Gastrocnemius medialis (tissue), 4 donors: ENCODE data around the gene NCAPH2.

Experiments used
- POLR2A ChIP-seq, 2 donors: fragments of 450-650 bp; IDR thresholded peaks; one replicate each; pipeline ENCODE4 v1.6.1; 2017; ENCODE audit warnings: antibody characterized with exemption in 2 of 2, mild to moderate bottlenecking in 2 of 2, moderate library complexity in 2 of 2
- TF ChIP-seq, protein P1 (sequence below), 5 experiments: fragments of 450-650 bp in 3 of 5; fragments of 200-600 bp in 2 of 5; sonication (generic) in 2 of 5; IDR thresholded peaks in 4 of 5; conservative IDR thresholded peaks in 1 of 5; 1 replicate in 4 of 5; 2 replicates in 1 of 5; pipeline ENCODE4 v1.5.1; 2016 to 2019; ENCODE audit warnings: antibody characterized with exemption in 5 of 5, mild to moderate bottlenecking in 3 of 5, moderate library complexity in 3 of 5

DNA sequence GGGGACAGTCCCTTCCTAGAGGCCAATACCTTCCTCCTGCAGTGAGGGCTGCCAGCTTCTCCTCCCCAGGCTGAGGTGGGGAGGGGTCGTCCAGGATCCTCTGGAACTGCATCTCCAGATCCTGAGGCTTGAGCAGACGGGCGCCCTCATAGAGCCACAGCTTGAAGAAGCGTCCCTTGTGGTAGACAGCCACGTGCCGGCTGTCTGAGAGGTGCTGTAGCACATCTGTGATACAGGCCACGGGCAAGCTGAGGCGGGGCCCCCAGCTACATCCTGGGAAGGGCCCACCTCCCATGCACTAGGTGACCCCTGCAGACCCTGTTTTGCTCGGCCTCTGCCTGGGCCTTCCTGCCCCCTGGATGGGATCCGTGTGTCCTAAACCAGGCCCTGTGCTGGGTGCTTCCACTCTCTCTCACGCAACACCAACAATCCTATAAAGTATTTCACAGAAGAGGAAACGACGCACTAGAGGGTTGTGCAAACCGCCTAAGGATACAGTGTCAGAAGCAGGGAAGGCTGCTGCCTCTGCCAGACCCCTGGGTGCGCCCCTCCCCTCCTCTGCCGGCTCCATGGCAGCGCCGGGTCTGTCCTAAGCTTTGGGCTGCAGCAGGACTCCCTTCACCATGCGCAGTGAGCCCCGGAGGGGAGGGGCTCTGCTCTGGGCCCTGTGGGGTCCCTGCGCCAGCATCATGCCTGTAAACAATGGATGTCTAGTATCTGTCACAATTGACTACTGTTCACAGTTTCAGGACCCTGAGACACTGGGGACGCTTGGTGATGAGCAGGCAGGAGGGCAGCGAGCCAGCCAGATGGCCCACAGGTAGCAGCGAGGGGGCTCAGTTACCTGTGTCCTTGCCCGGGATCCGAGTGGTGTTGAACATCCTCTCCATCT lies 65.7 kb downstream of the NCAPH2 start:
- TF ChIP-seq, protein P1, sequence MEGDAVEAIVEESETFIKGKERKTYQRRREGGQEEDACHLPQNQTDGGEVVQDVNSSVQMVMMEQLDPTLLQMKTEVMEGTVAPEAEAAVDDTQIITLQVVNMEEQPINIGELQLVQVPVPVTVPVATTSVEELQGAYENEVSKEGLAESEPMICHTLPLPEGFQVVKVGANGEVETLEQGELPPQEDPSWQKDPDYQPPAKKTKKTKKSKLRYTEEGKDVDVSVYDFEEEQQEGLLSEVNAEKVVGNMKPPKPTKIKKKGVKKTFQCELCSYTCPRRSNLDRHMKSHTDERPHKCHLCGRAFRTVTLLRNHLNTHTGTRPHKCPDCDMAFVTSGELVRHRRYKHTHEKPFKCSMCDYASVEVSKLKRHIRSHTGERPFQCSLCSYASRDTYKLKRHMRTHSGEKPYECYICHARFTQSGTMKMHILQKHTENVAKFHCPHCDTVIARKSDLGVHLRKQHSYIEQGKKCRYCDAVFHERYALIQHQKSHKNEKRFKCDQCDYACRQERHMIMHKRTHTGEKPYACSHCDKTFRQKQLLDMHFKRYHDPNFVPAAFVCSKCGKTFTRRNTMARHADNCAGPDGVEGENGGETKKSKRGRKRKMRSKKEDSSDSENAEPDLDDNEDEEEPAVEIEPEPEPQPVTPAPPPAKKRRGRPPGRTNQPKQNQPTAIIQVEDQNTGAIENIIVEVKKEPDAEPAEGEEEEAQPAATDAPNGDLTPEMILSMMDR (IDR thresholded peaks at IDR 0.05 in 4 of 5, conservative IDR thresholded peaks at IDR 0.05 in 1 of 5), result no peak
- TF ChIP-seq POLR2A (IDR thresholded peaks at IDR 0.05), result no peak
